ENCODE measurements around the gene MYCBPAP.

DNA sequence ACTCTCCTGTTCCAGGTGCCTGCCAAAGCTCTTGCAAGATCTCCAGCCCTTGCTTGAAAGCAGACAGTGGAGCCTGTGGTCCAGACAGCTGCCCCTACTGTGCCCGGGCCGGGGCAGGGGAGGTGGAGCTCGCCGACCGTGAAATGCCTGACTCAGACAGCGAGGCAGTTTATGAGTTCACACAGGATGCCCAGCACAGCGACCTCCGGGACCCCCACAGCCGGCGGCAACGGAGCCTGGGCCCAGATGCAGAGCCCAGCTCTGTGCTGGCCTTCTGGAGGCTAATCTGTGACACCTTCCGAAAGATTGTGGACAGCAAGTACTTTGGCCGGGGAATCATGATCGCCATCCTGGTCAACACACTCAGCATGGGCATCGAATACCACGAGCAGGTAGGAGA lies 69.9 kb downstream of the MYCBPAP start:
- no peak for TF ChIP-seq POLR2A (IDR thresholded peaks at IDR 0.05)
- TF ChIP-seq, protein P1, sequence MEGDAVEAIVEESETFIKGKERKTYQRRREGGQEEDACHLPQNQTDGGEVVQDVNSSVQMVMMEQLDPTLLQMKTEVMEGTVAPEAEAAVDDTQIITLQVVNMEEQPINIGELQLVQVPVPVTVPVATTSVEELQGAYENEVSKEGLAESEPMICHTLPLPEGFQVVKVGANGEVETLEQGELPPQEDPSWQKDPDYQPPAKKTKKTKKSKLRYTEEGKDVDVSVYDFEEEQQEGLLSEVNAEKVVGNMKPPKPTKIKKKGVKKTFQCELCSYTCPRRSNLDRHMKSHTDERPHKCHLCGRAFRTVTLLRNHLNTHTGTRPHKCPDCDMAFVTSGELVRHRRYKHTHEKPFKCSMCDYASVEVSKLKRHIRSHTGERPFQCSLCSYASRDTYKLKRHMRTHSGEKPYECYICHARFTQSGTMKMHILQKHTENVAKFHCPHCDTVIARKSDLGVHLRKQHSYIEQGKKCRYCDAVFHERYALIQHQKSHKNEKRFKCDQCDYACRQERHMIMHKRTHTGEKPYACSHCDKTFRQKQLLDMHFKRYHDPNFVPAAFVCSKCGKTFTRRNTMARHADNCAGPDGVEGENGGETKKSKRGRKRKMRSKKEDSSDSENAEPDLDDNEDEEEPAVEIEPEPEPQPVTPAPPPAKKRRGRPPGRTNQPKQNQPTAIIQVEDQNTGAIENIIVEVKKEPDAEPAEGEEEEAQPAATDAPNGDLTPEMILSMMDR (IDR thresholded peaks at IDR 0.05): no peak
